Suprapubic skin (tissue), 4 donors: ENCODE data around the gene WFDC10B. TPM values are rescaled to one million over a fixed set of nuclear protein-coding genes. Genes with fewer than 3 reads are reported as not detected.
"Not testable (repeated sequence)": the region's sequence is repeated elsewhere in the genome, so short reads cannot be mapped to it uniquely, and the experiment has no call there.

ENCODE experiments used
- DNase-seq, 2 donors: peaks; one replicate each; pipeline ENCODE4 v3.0.0-alpha.2; 2019; ENCODE audit warnings: low spot score in 2 of 2
- H3K27ac ChIP-seq: fragments of 200-600 bp; sonication (generic); one replicate; pipeline ENCODE4 v1.5.1; 2019
- H3K27me3 ChIP-seq: fragments of 200-600 bp; sonication (generic); one replicate; pipeline ENCODE4 v1.5.1; 2019
- H3K36me3 ChIP-seq: fragments of 200-600 bp; sonication (generic); one replicate; pipeline ENCODE4 v1.5.1; 2019
- H3K4me1 ChIP-seq: fragments of 200-600 bp; sonication (generic); one replicate; pipeline ENCODE4 v1.5.1; 2019
- H3K4me3 ChIP-seq: fragments of 200-600 bp; sonication (generic); one replicate; pipeline ENCODE4 v1.5.1; 2019; ENCODE audit warnings: mild to moderate bottlenecking
- H3K9me3 ChIP-seq: fragments of 200-600 bp; sonication (generic); one replicate; pipeline ENCODE4 v1.5.1; 2019
- CTCF ChIP-seq, 2 donors: fragments of 200-600 bp in 1 of 2; fragments of 450-650 bp in 1 of 2; sonication (generic) in 1 of 2; IDR thresholded peaks; one replicate each; pipeline ENCODE4 v1.5.1; 2016 to 2019; ENCODE audit warnings: antibody characterized with exemption in 2 of 2, mild to moderate bottlenecking in 1 of 2, moderate library complexity in 1 of 2
- EP300 ChIP-seq: sonication (generic); formaldehyde crosslinking; IDR thresholded peaks from one replicate; pipeline ENCODE4 v1.6.1; 2017; ENCODE audit warnings: antibody characterized with exemption
- POLR2A ChIP-seq, 2 donors: fragments of 450-650 bp; IDR thresholded peaks; one replicate each; pipeline ENCODE4 v1.6.1; 2017; ENCODE audit warnings: antibody characterized with exemption in 2 of 2, mild to moderate bottlenecking in 2 of 2, moderate library complexity in 2 of 2
- POLR2AphosphoS5 ChIP-seq, 3 donors: sonication (generic); formaldehyde crosslinking; IDR thresholded peaks; one replicate each; pipeline ENCODE4 v1.6.1; 2017; ENCODE audit warnings: antibody characterized with exemption in 3 of 3
- WGBS: methylation state at CpG from one replicate; pipeline ENCODE4 v1.1.5; 2018; 5-methylcytosine and 5-hydroxymethylcytosine counted together
- total RNA-seq, 4 donors: library from RNA; depleted of rRNA; stranded (reverse); fragments of >200 nt; gene quantifications; one replicate each; pipeline ENCODE4 v1.1.0, GENCODE V29; 2016

Gene WFDC10B
- total RNA-seq, 4 donors from 2014 or later = not detected

- Histone ChIP-seq H3K4me3 (no peak overlapping the region), H3K36me3 (no peaks in the 10 kb centered on the region), H3K9me3 (no peaks in the 10 kb centered on the region), H3K4me1 (no peaks in the 10 kb centered on the region), H3K27ac (no peak overlapping the region), H3K27me3 (peaks cover 11% of the 10 kb centered on the region)
- WGBS = 40% methylated on average over 3 of the region's 3 CpGs
- TF ChIP-seq CTCF (IDR thresholded peaks at IDR 0.05) (no peak), POLR2AphosphoS5 (IDR thresholded peaks at IDR 0.05) (no peak), POLR2A (IDR thresholded peaks at IDR 0.05) (no peak), EP300 (no peak)
- no peak for DNase-seq
Observed at GRCh38 chr20:45685896-45686295, 18.9 kb downstream of the WFDC10B start.

GRCh38 chr20:45679650-45680049 lies 25.2 kb downstream of the WFDC10B start:
- H3K27me3 ChIP-seq = peaks cover 13% of the 10 kb centered on the region

GRCh38 chr20:45672765-45673164 lies 32.1 kb downstream of the WFDC10B start:
- no peak overlapping the region for H3K27ac ChIP-seq
- no peaks in the 10 kb centered on the region for H3K4me1 ChIP-seq
- no peak for DNase-seq
- TF ChIP-seq POLR2AphosphoS5 (IDR thresholded peaks at IDR 0.05) (no peak), POLR2A (IDR thresholded peaks at IDR 0.05) (no peak), EP300 (no peak), CTCF (IDR thresholded peaks at IDR 0.05) (no peak)
- H3K27me3 ChIP-seq = peaks cover 3% of the 10 kb centered on the region
- H3K9me3 ChIP-seq = peaks cover 2% of the 10 kb centered on the region
- no peaks in the 10 kb centered on the region for H3K36me3 ChIP-seq
- no peak overlapping the region for H3K4me3 ChIP-seq

More at GRCh38 chr20:45679650-45680049, 25.2 kb downstream of the WFDC10B start:
- H3K9me3 ChIP-seq = peaks cover 26% of the 10 kb centered on the region
- no peak overlapping the region for H3K27ac ChIP-seq
- H3K4me3 ChIP-seq = no peak overlapping the region
- no peak for TF ChIP-seq POLR2AphosphoS5 (IDR thresholded peaks at IDR 0.05)
- no peak for TF ChIP-seq CTCF (IDR thresholded peaks at IDR 0.05)
- TF ChIP-seq POLR2A (IDR thresholded peaks at IDR 0.05) = no peak
- TF ChIP-seq EP300 = no peak
- H3K4me1 ChIP-seq = no peaks in the 10 kb centered on the region
- no peaks in the 10 kb centered on the region for H3K36me3 ChIP-seq
- no peak for DNase-seq

GRCh38 chr20:45670139-45670538 lies 34.7 kb downstream of the WFDC10B start, which contains the start of gene WFDC11:
TSS of gene WFDC11 (minus strand) at chr20:45670239. CDS start at chr20:45650600, 19,639 bp downstream.
- H3K27me3 ChIP-seq = peaks cover 6% of the 10 kb centered on the region
- TF ChIP-seq EP300 = no peak
- TF ChIP-seq CTCF (IDR thresholded peaks at IDR 0.05) = no peak
- TF ChIP-seq POLR2AphosphoS5 (IDR thresholded peaks at IDR 0.05) = no peak
- no peak for TF ChIP-seq POLR2A (IDR thresholded peaks at IDR 0.05)
- H3K4me1 ChIP-seq = no peaks in the 10 kb centered on the region
- no peaks in the 10 kb centered on the region for H3K36me3 ChIP-seq
- no peak within 1 kb of the TSS for H3K27ac ChIP-seq
- H3K4me3 ChIP-seq = no peak within 1 kb of the TSS
- WGBS = 86% methylated on average over 1 of the region's 1 CpG
- no peak for DNase-seq
- no peaks in the 10 kb centered on the region for H3K9me3 ChIP-seq

GRCh38 chr20:45657038-45657437 lies 47.8 kb downstream of the WFDC10B start:
- WGBS = 94% methylated on average over 2 of the region's 3 CpGs
- H3K36me3 ChIP-seq, H3K27me3 ChIP-seq, H3K27ac ChIP-seq, DNase-seq, H3K4me1 ChIP-seq, H3K9me3 ChIP-seq, H3K4me3 ChIP-seq: not testable (repeated sequence)

- not testable (repeated sequence) for DNase-seq, H3K27me3 ChIP-seq, H3K36me3 ChIP-seq, H3K9me3 ChIP-seq, H3K27ac ChIP-seq, H3K4me1 ChIP-seq, H3K4me3 ChIP-seq
- WGBS = 84% methylated on average over 7 of the region's 7 CpGs
Observed at GRCh38 chr20:45651726-45652125, 53.1 kb downstream of the WFDC10B start.
